GM12878 (cell line): ENCODE measurements around the gene USP47. TPM values are rescaled to one million over a fixed set of nuclear protein-coding genes. Genes with fewer than 3 reads are reported as not detected.

Experiments
- ATAC-seq: fragments of 200-7000 bp; cut with Tn5 transposase; 3 replicates; pipeline ENCODE4 v1.9.1; 2020; ENCODE audit warnings: mild to moderate bottlenecking, moderate library complexity
- BruUV-seq: library from RNA; stranded (reverse); fragments of 400-500 nt; replicated peaks from 2 replicates; lab custom pipeline; 2021; lab: Mats Ljungman, UMichigan
- CTCF ChIA-PET: fragments of 300-600 bp; sonication (Branson Sonifier 250); formaldehyde crosslinking; extraction: SDS; loops from one replicate; lab custom pipeline; 2021; ENCODE audit warnings: inconsistent platforms; lab: Yijun Ruan, JAX
- POLR2A ChIA-PET: fragments of 350-600 bp; formaldehyde crosslinking; extraction: SDS; loops from one replicate; lab custom pipeline; 2021; ENCODE audit warnings: inconsistent platforms; lab: Charles Lee
- RAD21 ChIA-PET: fragments of 300-600 bp; sonication (Branson Sonifier 250); formaldehyde crosslinking; loops from one replicate; lab custom pipeline; 2023; ENCODE audit warnings: antibody characterized with exemption; ENCODE audit not compliant: unreplicated experiment; lab: Charles Lee
- SMC1A ChIA-PET: fragments of 300-600 bp; sonication (Branson Sonifier 250); formaldehyde crosslinking; loops from one replicate; lab custom pipeline; 2023; ENCODE audit not compliant: unreplicated experiment, uncharacterized antibody; lab: Charles Lee
- DNase-seq: peaks from one replicate; pipeline ENCODE4 v3.0.0-alpha.2; 2011; ENCODE audit warnings: low read depth, low spot score
- FAIRE-seq: peaks from 3 replicates; lab custom pipeline; 2011; peaks lifted over from hg19 to GRCh38; lab: Jason Lieb, UNC
- H2AFZ ChIP-seq: 2 replicates; pipeline ENCODE4 v1.6.0; 2011; ENCODE audit warnings: low read depth, low read length, control low read depth; ENCODE audit not compliant: control insufficient read depth
- H3K27ac ChIP-seq: 2 replicates; pipeline ENCODE4 v1.5.1; 2011; ENCODE audit warnings: control low read depth; ENCODE audit not compliant: control insufficient read depth, insufficient read depth
- H3K27me3 ChIP-seq, 2 experiments: replicated peaks in 1 of 2; 2 replicates each; pipeline versions ENCODE4 v1.6.0 to v1.6.1; 2011; ENCODE audit warnings: low read length in 1 of 2; ENCODE audit not compliant: control insufficient read depth in 2 of 2, insufficient read depth in 2 of 2
- H3K36me3 ChIP-seq, 2 experiments: 2 replicates each; pipeline ENCODE4 v1.5.1; 2011; ENCODE audit warnings: low read length in 1 of 2; ENCODE audit not compliant: control insufficient read depth in 2 of 2, insufficient read depth in 2 of 2
- H3K4me1 ChIP-seq: 2 replicates; pipeline ENCODE4 v1.6.1; 2011; ENCODE audit warnings: mild to moderate bottlenecking, low read length, moderate library complexity, mixed read lengths; ENCODE audit not compliant: control insufficient read depth, insufficient read depth
- H3K4me2 ChIP-seq: 2 replicates; pipeline ENCODE4 v1.6.0; 2011; ENCODE audit warnings: control low read depth; ENCODE audit not compliant: control insufficient read depth, insufficient read depth
- H3K4me3 ChIP-seq: fragments of 200-600 bp; sonication (generic); 2 replicates; pipeline ENCODE4 v1.5.1; 2016
- H3K79me2 ChIP-seq: 2 replicates; pipeline ENCODE4 v1.6.0; 2011; ENCODE audit warnings: low read length; ENCODE audit not compliant: control insufficient read depth, insufficient read depth
- H3K9ac ChIP-seq: 2 replicates; pipeline ENCODE4 v1.8.0; 2011; ENCODE audit warnings: low read length, control low read depth, mixed read lengths; ENCODE audit not compliant: control insufficient read depth, insufficient read depth
- H3K9me3 ChIP-seq: replicated peaks from 3 replicates; pipeline ENCODE4 v1.5.1; 2011; ENCODE audit warnings: mild to moderate bottlenecking, low read length; ENCODE audit not compliant: control insufficient read depth, insufficient read depth
- H4K20me1 ChIP-seq: 2 replicates; pipeline ENCODE4 v1.6.0; 2011; ENCODE audit not compliant: control insufficient read depth, insufficient read depth
- MYB ChIP-seq: fragments of 150-350 bp; IDR thresholded peaks from 2 replicates; pipeline ENCODE4 v1.6.1; 2014; ENCODE audit warnings: mild to moderate bottlenecking, low read depth, low read length, borderline replicate concordance
- WGBS: methylation state at CpG from one replicate; pipeline ENCODE4 v1.1.6; 2016; ENCODE audit warnings: low lambda C conversion rate; ENCODE audit not compliant: insufficient replicate concordance, insufficient coverage; ENCODE audit errors: missing lambda C conversion rate; 5-methylcytosine and 5-hydroxymethylcytosine counted together
- in situ Hi-C: fragments of 300-500 bp; cut with MboI; formaldehyde crosslinking; loops from 9 replicates; pipeline ENCODE4 v1.14.3; 2018; ENCODE audit warnings: mixed read lengths
- intact Hi-C: fragments of 100-400 bp; cut with micrococcal nuclease; formaldehyde crosslinking; loops from one replicate; pipeline ENCODE4 v1.14.2; 2022; ENCODE audit not compliant: unreplicated experiment
- polyA plus RNA-seq, 11 experiments: library from polyadenylated mRNA; depleted of rRNA in 4 of 11; unstranded in 6 of 11; stranded (reverse) in 5 of 11; fragments of >200 nt; fragmentation: Nextera tagmentation in 4 of 11; fragmentation: Illumina TruSeq in 1 of 11; extraction: Ambion mirVana in 4 of 11; extraction: Trizol in 1 of 11; gene quantifications; 1 replicate in 1 of 11; 2 replicates in 10 of 11; pipeline versions ENCODE4 v1.2.1 to v1.2.3, GENCODE V29; 2011 to 2016; ENCODE audit warnings: inconsistent platforms in 2 of 11, missing spikeins in 2 of 11, low read depth in 1 of 11
- total RNA-seq, 4 experiments: library from RNA; depleted of rRNA in 3 of 4; stranded (reverse); fragments of >200 nt in 3 of 4; fragmentation: Illumina TruSeq in 1 of 4; extraction: Trizol in 1 of 4; gene quantifications; 2 replicates each; pipeline versions ENCODE4 v1.2.1 to v1.2.3, GENCODE V29; 2013 to 2021
- TF ChIP-seq, protein P1 (sequence below): fragments of 450-650 bp; IDR thresholded peaks from 2 replicates; pipeline ENCODE4 v1.6.1; 2016; ENCODE audit warnings: mild to moderate bottlenecking, moderate library complexity, borderline replicate concordance

USP47 gene
- total and polyA plus RNA-seq, 10 of the 15 experiments (the other 5 are each of a cell fraction or from before 2014, with no cell fraction given): 13.9 to 54.0 (median 31.6) TPM

DNA sequence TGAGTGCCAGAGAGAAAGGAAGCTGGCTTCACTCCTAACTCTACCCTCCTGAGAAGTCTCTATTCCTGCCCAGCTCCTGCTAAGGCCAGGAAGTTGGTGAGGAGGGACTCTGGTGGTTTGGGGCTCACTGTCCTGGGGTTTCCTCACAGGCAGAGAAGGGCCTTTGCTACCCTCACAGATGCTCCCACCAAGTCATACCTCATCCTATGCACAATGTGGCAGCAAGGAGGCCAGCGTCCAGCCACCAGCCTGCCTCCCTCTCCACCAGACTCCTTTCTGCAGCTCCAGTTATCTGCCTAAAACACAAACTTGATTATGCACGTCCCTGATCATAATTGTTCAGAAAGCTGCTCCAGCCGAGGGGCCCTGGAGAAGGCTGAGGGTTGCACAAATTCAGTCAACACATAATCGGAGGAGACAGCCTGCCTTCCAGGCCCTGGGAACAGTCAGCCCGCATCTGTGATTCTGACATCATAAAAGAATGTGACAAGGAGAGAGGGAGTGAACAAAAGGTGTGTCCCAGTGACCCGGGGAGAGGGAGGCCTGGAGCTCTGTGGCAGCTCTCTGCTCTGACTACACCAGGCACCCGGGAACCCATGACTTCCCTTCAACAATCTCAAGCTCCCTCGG, 137.8 kb downstream of the USP47 start:
- in situ Hi-C loops (no loop called here), intact Hi-C loops (no loop called here)
- ChIA-PET SMC1A (no interaction called here), CTCF (interaction anchor here (1.5 to 1.6 kb wide), 2 partner anchors 32 to 47 kb away, joined by 3 to 4 read pairs; no protein-coding TSS in a partner anchor), POLR2A (no interaction called here), RAD21 (no interaction called here)
- 25% methylated on average over 8 of the region's 8 CpGs for WGBS
- Histone ChIP-seq H2AFZ (no peak overlapping the region), H3K79me2 (no peaks in the 10 kb centered on the region), H3K27me3 (peaks cover 0 to 1% of the 10 kb centered on the region in 2 experiments; a peak in 1 of 4 replicates), H4K20me1 (no peaks in the 10 kb centered on the region), H3K9me3 (no peaks in the 10 kb centered on the region), H3K9ac (no peak overlapping the region), H3K4me1 (no peaks in the 10 kb centered on the region), H3K4me2 (no peak overlapping the region), H3K4me3 (no peak overlapping the region), H3K36me3 (no peaks in the 10 kb centered on the region), H3K27ac (no peak overlapping the region)
- BruUV-seq: no TSS peak
- ATAC-seq (no peak), DNase-seq (no peak), FAIRE-seq (no peak)
- TF ChIP-seq MYB: no peak
- TF ChIP-seq, protein P1, sequence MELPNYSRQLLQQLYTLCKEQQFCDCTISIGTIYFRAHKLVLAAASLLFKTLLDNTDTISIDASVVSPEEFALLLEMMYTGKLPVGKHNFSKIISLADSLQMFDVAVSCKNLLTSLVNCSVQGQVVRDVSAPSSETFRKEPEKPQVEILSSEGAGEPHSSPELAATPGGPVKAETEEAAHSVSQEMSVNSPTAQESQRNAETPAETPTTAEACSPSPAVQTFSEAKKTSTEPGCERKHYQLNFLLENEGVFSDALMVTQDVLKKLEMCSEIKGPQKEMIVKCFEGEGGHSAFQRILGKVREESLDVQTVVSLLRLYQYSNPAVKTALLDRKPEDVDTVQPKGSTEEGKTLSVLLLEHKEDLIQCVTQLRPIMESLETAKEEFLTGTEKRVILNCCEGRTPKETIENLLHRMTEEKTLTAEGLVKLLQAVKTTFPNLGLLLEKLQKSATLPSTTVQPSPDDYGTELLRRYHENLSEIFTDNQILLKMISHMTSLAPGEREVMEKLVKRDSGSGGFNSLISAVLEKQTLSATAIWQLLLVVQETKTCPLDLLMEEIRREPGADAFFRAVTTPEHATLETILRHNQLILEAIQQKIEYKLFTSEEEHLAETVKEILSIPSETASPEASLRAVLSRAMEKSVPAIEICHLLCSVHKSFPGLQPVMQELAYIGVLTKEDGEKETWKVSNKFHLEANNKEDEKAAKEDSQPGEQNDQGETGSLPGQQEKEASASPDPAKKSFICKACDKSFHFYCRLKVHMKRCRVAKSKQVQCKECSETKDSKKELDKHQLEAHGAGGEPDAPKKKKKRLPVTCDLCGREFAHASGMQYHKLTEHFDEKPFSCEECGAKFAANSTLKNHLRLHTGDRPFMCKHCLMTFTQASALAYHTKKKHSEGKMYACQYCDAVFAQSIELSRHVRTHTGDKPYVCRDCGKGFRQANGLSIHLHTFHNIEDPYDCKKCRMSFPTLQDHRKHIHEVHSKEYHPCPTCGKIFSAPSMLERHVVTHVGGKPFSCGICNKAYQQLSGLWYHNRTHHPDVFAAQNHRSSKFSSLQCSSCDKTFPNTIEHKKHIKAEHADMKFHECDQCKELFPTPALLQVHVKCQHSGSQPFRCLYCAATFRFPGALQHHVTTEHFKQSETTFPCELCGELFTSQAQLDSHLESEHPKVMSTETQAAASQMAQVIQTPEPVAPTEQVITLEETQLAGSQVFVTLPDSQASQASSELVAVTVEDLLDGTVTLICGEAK: no peak
